Keratinocyte (primary cell): ENCODE results near the gene AK8. TPM values are rescaled to one million over a fixed set of nuclear protein-coding genes. Genes with fewer than 3 reads are reported as not detected.

ENCODE experiments used
- DNase-seq: peaks from one replicate; pipeline ENCODE4 v3.0.0-alpha.2; 2011; ENCODE audit warnings: low read depth, missing footprints, low spot score
- FAIRE-seq: peaks from 2 replicates; lab custom pipeline; 2011; peaks lifted over from hg19 to GRCh38; lab: Jason Lieb, UNC
- H2AFZ ChIP-seq: 2 replicates; pipeline ENCODE4 v1.6.0; 2012; ENCODE audit warnings: low read length, control low read depth, inconsistent platforms; ENCODE audit not compliant: control insufficient read depth
- H3K27ac ChIP-seq: 2 replicates; pipeline ENCODE4 v1.5.1; 2011; ENCODE audit warnings: low read length; ENCODE audit not compliant: control insufficient read depth, insufficient read depth
- H3K27me3 ChIP-seq: 3 replicates; pipeline ENCODE4 v1.6.0; 2011; ENCODE audit warnings: low read length; ENCODE audit not compliant: control insufficient read depth, insufficient read depth; ENCODE audit errors: extremely low read depth
- H3K36me3 ChIP-seq, 2 experiments: 2 replicates in 1 of 2; 3 replicates in 1 of 2; pipeline ENCODE4 v1.5.1; 2011; ENCODE audit warnings: low read length in 2 of 2, mild to moderate bottlenecking in 1 of 2; ENCODE audit not compliant: control insufficient read depth in 2 of 2, insufficient read depth in 2 of 2; ENCODE audit errors: extremely low read depth in 1 of 2
- H3K4me1 ChIP-seq: 3 replicates; pipeline ENCODE4 v1.5.1; 2011; ENCODE audit warnings: low read length; ENCODE audit not compliant: control insufficient read depth, insufficient read depth; ENCODE audit errors: extremely low read depth
- H3K4me2 ChIP-seq: 3 replicates; pipeline ENCODE4 v1.6.0; 2011; ENCODE audit warnings: low read depth, low read length; ENCODE audit not compliant: control insufficient read depth, insufficient read depth; ENCODE audit errors: extremely low read depth
- H3K4me3 ChIP-seq, 3 experiments: fragments of 200-600 bp in 1 of 3; sonication (generic) in 1 of 3; 2 replicates in 2 of 3; 3 replicates in 1 of 3; pipeline ENCODE4 v1.5.1; 2011 to 2016; ENCODE audit warnings: low read length in 3 of 3, mild to moderate bottlenecking in 3 of 3, control low read depth in 2 of 3, inconsistent platforms in 1 of 3, low read depth in 1 of 3, mixed read lengths in 1 of 3, mixed run types in 1 of 3, moderate library complexity in 1 of 3; ENCODE audit not compliant: control insufficient read depth in 2 of 3, insufficient read depth in 2 of 3; ENCODE audit errors: extremely low read depth in 1 of 3
- H3K79me2 ChIP-seq: 2 replicates; pipeline ENCODE4 v1.6.0; 2012; ENCODE audit warnings: low read length; ENCODE audit not compliant: control insufficient read depth, insufficient read depth
- H3K9ac ChIP-seq: 3 replicates; pipeline ENCODE4 v1.6.0; 2011; ENCODE audit warnings: low read length; ENCODE audit not compliant: control insufficient read depth, insufficient read depth; ENCODE audit errors: extremely low read depth
- H3K9me1 ChIP-seq: 3 replicates; pipeline ENCODE4 v1.6.0; 2011; ENCODE audit warnings: low read length; ENCODE audit not compliant: control insufficient read depth, insufficient read depth; ENCODE audit errors: extremely low read depth
- H3K9me3 ChIP-seq: 2 replicates; pipeline ENCODE4 v1.5.1; 2012; ENCODE audit warnings: low read depth, low read length; ENCODE audit not compliant: control insufficient read depth
- H4K20me1 ChIP-seq: 3 replicates; pipeline ENCODE4 v1.6.0; 2011; ENCODE audit warnings: low read length; ENCODE audit not compliant: control insufficient read depth, insufficient read depth; ENCODE audit errors: extremely low read depth
- EZH2 ChIP-seq: IDR thresholded peaks from one replicate; pipeline ENCODE4 v1.6.1; 2012; ENCODE audit warnings: inconsistent platforms, mild to moderate bottlenecking, low read length, moderate library complexity
- dilution Hi-C: fragments of 300-500 bp; cut with MboI; formaldehyde crosslinking; loops from one replicate; pipeline ENCODE4 v1.7.0; 2020; ENCODE audit warnings: low sequenced_read_pairs; ENCODE audit not compliant: extremely low pct_ligation_motif_present
- polyA plus RNA-seq, 5 experiments: library from polyadenylated mRNA; depleted of rRNA in 3 of 5; stranded (reverse) in 3 of 5; stranded (forward) in 1 of 5; unstranded in 1 of 5; fragments of >200 nt; gene quantifications; 1 replicate in 1 of 5; 2 replicates in 3 of 5; 3 replicates in 1 of 5; pipeline versions ENCODE4 v1.2.1 to v1.2.3, GENCODE V29; 2011 to 2012; ENCODE audit warnings: missing spikeins in 2 of 5, low read depth in 1 of 5, low replicate concordance in 1 of 5
- TF ChIP-seq, protein P1 (sequence below), 3 experiments: IDR thresholded peaks in 1 of 3; conservative IDR thresholded peaks in 1 of 3; optimal IDR thresholded peaks in 1 of 3; 2 replicates in 2 of 3; 3 replicates in 1 of 3; pipeline versions ENCODE3 to v1.5.1; 2011; ENCODE audit warnings: low read length in 3 of 3, mild to moderate bottlenecking in 3 of 3, moderate library complexity in 2 of 3, control low read depth in 1 of 3, inconsistent platforms in 1 of 3; ENCODE audit not compliant: insufficient read depth in 2 of 3; ENCODE audit errors: extremely low read depth in 1 of 3

AK8 gene
- polyA plus RNA-seq, 1 donor (not counting 4 experiments of a cell fraction or from before 2014, with no cell fraction given): 0.24 TPM

DNA sequence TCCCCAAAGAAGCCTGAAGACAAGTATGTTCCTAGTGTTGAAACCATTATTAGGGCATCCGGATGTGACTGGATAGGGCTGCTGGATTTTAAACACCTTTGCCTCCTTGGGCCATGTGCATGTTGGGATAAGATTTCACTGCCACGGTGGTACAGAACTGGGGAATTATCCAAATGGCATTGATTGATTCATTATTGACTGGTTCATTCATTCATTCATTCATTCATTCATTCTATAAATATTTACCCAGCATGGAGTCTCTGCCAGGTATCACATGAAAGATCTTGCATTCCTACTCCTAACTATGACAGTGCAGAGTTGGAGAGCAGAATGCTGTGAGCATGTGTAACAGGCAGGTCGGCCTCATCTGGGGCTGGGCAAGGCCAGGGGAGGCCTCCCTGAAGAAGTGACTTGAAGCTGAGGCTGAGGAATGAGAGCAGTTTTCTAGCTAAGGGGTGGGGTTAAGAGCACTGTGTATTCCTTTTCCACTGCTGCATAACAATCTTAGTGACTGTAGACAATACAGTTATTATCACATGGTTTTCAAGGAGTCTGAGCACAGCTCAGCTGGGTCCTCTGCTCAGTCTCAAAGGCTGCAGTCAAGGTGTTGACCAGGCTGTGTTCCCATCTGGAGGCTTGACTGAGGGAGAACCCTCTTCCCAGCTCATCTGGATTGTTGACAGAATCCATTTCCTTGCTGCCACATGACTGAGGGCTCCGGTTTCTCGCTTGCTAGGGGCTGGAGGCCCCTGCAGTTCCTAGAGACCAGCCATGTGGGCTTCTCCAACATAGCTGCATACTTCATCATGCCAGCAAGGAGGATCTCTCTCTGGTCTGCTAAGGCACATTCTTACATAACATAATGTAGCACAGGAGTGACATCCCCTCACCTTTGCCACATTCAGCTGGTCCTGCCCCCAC lies 35.7 kb downstream of the AK8 start:
- H3K27me3 ChIP-seq: no peaks in the 10 kb centered on the region
- no peak overlapping the region for H3K4me2 ChIP-seq
- H2AFZ ChIP-seq: no peak overlapping the region
- H3K79me2 ChIP-seq: no peaks in the 10 kb centered on the region
- dilution Hi-C loops: no loop called here
- no peaks in the 10 kb centered on the region for H3K9me3 ChIP-seq
- no peaks in the 10 kb centered on the region for H3K4me1 ChIP-seq
- DNase-seq: no peak
- H4K20me1 ChIP-seq: no peaks in the 10 kb centered on the region
- no peak for FAIRE-seq
- TF ChIP-seq EZH2: no peak
- TF ChIP-seq, protein P1, sequence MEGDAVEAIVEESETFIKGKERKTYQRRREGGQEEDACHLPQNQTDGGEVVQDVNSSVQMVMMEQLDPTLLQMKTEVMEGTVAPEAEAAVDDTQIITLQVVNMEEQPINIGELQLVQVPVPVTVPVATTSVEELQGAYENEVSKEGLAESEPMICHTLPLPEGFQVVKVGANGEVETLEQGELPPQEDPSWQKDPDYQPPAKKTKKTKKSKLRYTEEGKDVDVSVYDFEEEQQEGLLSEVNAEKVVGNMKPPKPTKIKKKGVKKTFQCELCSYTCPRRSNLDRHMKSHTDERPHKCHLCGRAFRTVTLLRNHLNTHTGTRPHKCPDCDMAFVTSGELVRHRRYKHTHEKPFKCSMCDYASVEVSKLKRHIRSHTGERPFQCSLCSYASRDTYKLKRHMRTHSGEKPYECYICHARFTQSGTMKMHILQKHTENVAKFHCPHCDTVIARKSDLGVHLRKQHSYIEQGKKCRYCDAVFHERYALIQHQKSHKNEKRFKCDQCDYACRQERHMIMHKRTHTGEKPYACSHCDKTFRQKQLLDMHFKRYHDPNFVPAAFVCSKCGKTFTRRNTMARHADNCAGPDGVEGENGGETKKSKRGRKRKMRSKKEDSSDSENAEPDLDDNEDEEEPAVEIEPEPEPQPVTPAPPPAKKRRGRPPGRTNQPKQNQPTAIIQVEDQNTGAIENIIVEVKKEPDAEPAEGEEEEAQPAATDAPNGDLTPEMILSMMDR (optimal IDR thresholded peaks at IDR 0.05 in 1 of 3, IDR thresholded peaks at IDR 0.05 in 1 of 3, conservative IDR thresholded peaks at IDR 0.05 in 1 of 3; ENCODE audit: extremely low read depth in 1 of 3, insufficient read depth in 2 of 3, low read length in 3 of 3): no peak
- no peak overlapping the region for H3K9ac ChIP-seq
- no peak overlapping the region for H3K4me3 ChIP-seq
- H3K36me3 ChIP-seq: no peaks in the 10 kb centered on the region
- H3K27ac ChIP-seq: no peak overlapping the region
- H3K9me1 ChIP-seq: no peaks in the 10 kb centered on the region

DNA sequence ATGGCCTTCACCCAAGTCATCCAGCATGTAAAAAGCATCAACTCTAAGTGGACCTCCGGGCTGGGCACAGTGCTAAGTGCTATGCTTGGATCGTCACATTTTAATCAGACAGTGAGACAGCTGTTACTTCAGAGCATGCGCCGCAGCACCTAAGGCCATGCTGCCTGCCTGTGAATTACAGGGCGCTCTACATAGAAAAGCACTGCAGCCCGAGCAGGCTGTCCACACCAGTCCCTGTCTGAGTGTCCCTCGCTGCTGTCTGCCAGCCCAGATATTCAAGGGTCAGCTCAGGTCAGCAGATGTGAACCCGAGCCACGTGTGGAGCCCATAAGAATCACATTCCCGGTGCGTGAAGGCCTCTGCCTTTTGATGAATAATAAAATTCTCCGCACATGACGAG lies 37.1 kb downstream of the AK8 start:
- no peaks in the 10 kb centered on the region for H3K79me2 ChIP-seq
- H3K9me1 ChIP-seq: no peaks in the 10 kb centered on the region
- no peaks in the 10 kb centered on the region for H3K4me1 ChIP-seq
- H3K9ac ChIP-seq: no peak overlapping the region
- no peaks in the 10 kb centered on the region for H3K9me3 ChIP-seq
- H3K36me3 ChIP-seq: no peaks in the 10 kb centered on the region
- no peak overlapping the region for H3K4me3 ChIP-seq
- H3K27ac ChIP-seq: no peak overlapping the region
- dilution Hi-C loops: no loop called here
- no peaks in the 10 kb centered on the region for H3K27me3 ChIP-seq
- no peak overlapping the region for H2AFZ ChIP-seq
- no peaks in the 10 kb centered on the region for H4K20me1 ChIP-seq
- DNase-seq (no peak), FAIRE-seq (no peak)
- no peak overlapping the region for H3K4me2 ChIP-seq
- TF ChIP-seq, protein P1 (optimal IDR thresholded peaks at IDR 0.05 in 1 of 3, IDR thresholded peaks at IDR 0.05 in 1 of 3, conservative IDR thresholded peaks at IDR 0.05 in 1 of 3; ENCODE audit: extremely low read depth in 1 of 3, insufficient read depth in 2 of 3, low read length in 3 of 3): no peak
- TF ChIP-seq EZH2: no peak
